ENCODE measurements around the gene NCSTN.

Gene NCSTN

DNA sequence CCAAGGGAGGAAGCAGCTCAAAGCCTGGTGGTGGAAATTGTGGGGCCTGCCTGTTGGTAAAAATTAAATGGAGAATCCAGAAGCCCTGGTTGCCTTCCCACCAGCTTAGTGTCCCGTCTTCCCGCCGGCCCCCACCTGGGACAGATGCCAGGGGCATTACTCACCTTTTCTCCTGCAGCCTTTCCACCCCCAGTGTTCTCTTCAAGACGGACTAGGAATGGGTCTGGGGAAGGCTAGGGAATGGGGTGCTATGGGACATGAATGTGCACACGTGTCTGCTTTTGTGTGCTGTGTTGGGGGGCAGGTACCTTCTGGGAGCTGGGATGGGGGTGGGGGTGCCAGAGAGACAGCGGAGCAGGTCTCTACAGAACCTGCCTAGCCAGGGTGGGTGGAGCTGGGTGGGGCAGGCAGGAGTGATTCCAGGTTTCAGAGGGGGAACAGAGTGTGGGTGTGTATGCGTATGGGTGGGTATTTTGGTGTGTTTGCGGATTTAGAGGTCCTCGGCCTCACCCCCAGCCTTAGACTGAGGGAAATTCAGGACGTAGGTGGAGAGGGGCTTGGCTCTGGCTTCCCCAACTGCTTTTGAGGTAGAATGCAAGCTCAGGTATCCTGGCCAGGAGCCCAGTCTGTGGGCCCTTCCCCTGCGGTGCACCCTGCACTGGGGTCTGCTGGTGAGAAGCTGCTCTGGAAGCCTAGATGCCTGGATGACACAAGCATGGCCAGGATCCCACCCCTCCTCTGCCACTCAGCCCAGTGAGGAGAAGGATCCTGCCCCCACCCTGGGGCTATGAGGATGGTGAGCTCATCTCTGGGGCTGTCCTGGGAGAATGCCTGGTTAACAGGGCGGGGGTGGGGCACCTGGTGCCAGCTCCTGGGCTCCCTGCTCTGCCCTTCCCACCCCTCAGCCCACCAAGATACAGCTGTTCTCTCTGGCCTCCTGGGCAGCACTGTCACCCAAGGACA lies 64.9 kb downstream of the NCSTN start:
- peak; percentile 37 for DNase-seq

Data from eye (tissue), 1 donor.